ENCODE results near the gene PMPCA. TPM values are rescaled to one million over a fixed set of nuclear protein-coding genes. Genes with fewer than 3 reads are reported as not detected.

The PMPCA gene
- total RNA-seq, 1 experiment from 2014 or later = 116 TPM

DNA sequence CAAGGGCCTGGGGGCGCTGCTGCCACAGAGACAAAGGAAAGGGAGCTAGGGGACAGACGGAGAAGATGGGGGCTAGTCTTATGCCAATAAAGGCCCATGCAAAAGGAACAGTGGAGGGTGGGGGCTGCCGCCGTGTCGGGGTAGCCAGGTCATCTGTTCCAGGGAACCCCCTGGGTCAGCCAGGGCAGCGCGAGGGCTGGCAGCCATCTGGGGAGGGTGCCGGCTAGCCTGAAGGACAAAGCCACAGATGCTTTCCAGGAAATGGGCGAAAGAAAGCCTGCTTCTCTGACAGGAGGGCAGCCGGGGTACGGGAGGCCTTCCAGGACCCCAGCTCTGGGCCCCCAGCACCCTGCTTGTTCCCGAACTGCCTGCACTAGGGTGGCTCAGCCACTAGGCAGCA, 35.4 kb upstream of the PMPCA start:
- H3K9me3 ChIP-seq (ENCODE audit: control insufficient read depth in 1 of 2, insufficient read depth in 1 of 2, low read depth in 1 of 2, low read length in 2 of 2) = no peaks in the 10 kb centered on the region
- BruUV-seq (replicated peaks) = no TSS peak
- ChIA-PET RAD21 (ENCODE audit: low non-redundant PET in 1 of 2, low total read pairs in 2 of 2, uncharacterized antibody in 2 of 2, unreplicated experiment in 2 of 2) (no interaction called here), POLR2A (no interaction called here), CTCF (interaction anchor here (1.1 kb wide), 1 partner anchor 12 kb away, joined by 3 read pairs; the partner anchor contains the start of gene DNLZ)
- peaks cover 0 to 9% of the 10 kb centered on the region in 2 experiments; a peak in 2 of 4 replicates for H3K4me1 ChIP-seq (ENCODE audit: control insufficient read depth in 1 of 2, insufficient read depth in 2 of 2, low read length in 2 of 2)
- no peak overlapping the region for H3K4me2 ChIP-seq (ENCODE audit: low read length)
- intact Hi-C loops (cut with micrococcal nuclease) = no loop called here
- no peak overlapping the region for H3K4me3 ChIP-seq (replicated peaks in 1 of 2; ENCODE audit: low read depth in 1 of 2, low read length in 2 of 2)
- H2AFZ ChIP-seq (ENCODE audit: low read depth, low read length, poor library complexity, severe bottlenecking) = no peak overlapping the region
- no peaks in the 10 kb centered on the region for H3K9me2 ChIP-seq (ENCODE audit: insufficient read depth)
- H3K79me2 ChIP-seq (ENCODE audit: insufficient read depth, low read length) = no peaks in the 10 kb centered on the region
- ATAC-seq = no peak
- H3K36me3 ChIP-seq (ENCODE audit: control insufficient read depth in 1 of 2, insufficient read depth in 2 of 2, low read length in 2 of 2) = no peaks in the 10 kb centered on the region; a peak in 1 of 4 replicates
- H3K27ac ChIP-seq (ENCODE audit: low read depth, low read length) = no peak overlapping the region
- no peak for DNase-seq (ENCODE audit: low read depth, low spot score)
- H4K20me1 ChIP-seq (ENCODE audit: insufficient read depth) = no peaks in the 10 kb centered on the region
- H3K27me3 ChIP-seq (ENCODE audit: insufficient read depth, low read length) = no peaks in the 10 kb centered on the region
- no peak overlapping the region for H3K9ac ChIP-seq (ENCODE audit: low read length)
- TF ChIP-seq EGR1 (IDR thresholded peaks at IDR 0.05; ENCODE audit: low read depth) = no peak
- TF ChIP-seq JUND (IDR thresholded peaks at IDR 0.05) = no peak
- no peak for TF ChIP-seq TCF7L2 (IDR thresholded peaks at IDR 0.05; ENCODE audit: borderline replicate concordance, extremely low read depth, insufficient read depth, insufficient read length)
- TF ChIP-seq, protein P1, sequence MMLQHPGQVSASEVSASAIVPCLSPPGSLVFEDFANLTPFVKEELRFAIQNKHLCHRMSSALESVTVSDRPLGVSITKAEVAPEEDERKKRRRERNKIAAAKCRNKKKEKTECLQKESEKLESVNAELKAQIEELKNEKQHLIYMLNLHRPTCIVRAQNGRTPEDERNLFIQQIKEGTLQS (IDR thresholded peaks at IDR 0.05) = no peak
- TF ChIP-seq YY1 (IDR thresholded peaks at IDR 0.05; ENCODE audit: extremely low read depth, insufficient replicate concordance, low read depth, low read length) = no peak
- TF ChIP-seq ZBTB33 (IDR thresholded peaks at IDR 0.05; ENCODE audit: extremely low read depth, insufficient replicate concordance, low read length) = no peak
- TF ChIP-seq POLR2A (IDR thresholded peaks at IDR 0.05; ENCODE audit: borderline replicate concordance, extremely low read depth, insufficient read depth, insufficient read length) = no peak
- no peak for TF ChIP-seq SP1 (IDR thresholded peaks at IDR 0.05; ENCODE audit: low read depth)
- no peak for TF ChIP-seq ELF1 (IDR thresholded peaks at IDR 0.05; ENCODE audit: borderline replicate concordance, low read depth)
- TF ChIP-seq SRF (IDR thresholded peaks at IDR 0.05; ENCODE audit: low read depth) = no peak
- TF ChIP-seq RAD21 (IDR thresholded peaks at IDR 0.05; ENCODE audit: low read depth) = no peak
- TF ChIP-seq FOSL1 (IDR thresholded peaks at IDR 0.05; ENCODE audit: low read depth) = no peak
